Gastroesophageal sphincter (tissue), 4 donors: ENCODE data around the gene FARS2. TPM values are rescaled to one million over a fixed set of nuclear protein-coding genes. Genes with fewer than 3 reads are reported as not detected.

Source experiments
- ATAC-seq: fragments of 150-250 bp; one replicate; pipeline ENCODE4 v1.9.1; 2016; ENCODE audit warnings: mild to moderate bottlenecking, moderate library complexity
- H3K27ac ChIP-seq, 4 donors: fragments of 200-600 bp; sonication (generic) in 3 of 4; 1 replicate in 3 of 4; 2 replicates in 1 of 4; pipeline ENCODE4 v1.5.1; 2016 to 2019
- H3K27me3 ChIP-seq: fragments of 200-600 bp; sonication (generic); one replicate; pipeline ENCODE4 v1.5.1; 2019
- H3K36me3 ChIP-seq, 2 donors: fragments of 200-600 bp; sonication (generic); one replicate each; pipeline ENCODE4 v1.5.1; 2019; ENCODE audit warnings: control low read depth in 1 of 2
- H3K4me1 ChIP-seq, 3 donors: fragments of 200-600 bp; sonication (generic); 1 replicate in 2 of 3; 2 replicates in 1 of 3; pipeline ENCODE4 v1.5.1; 2016 to 2019; ENCODE audit warnings: control low read depth in 2 of 3
- H3K4me3 ChIP-seq, 2 donors: fragments of 200-600 bp; sonication (generic); one replicate each; pipeline ENCODE4 v1.5.1; 2019; ENCODE audit warnings: mild to moderate bottlenecking in 1 of 2, moderate library complexity in 1 of 2
- H3K9me3 ChIP-seq, 3 donors: fragments of 200-600 bp; sonication (generic); one replicate each; pipeline ENCODE4 v1.5.1; 2017 to 2019; ENCODE audit warnings: control low read depth in 2 of 3
- EP300 ChIP-seq: sonication (generic); formaldehyde crosslinking; IDR thresholded peaks from one replicate; pipeline ENCODE4 v1.6.1; 2017; ENCODE audit warnings: antibody characterized with exemption, mild to moderate bottlenecking
- POLR2A ChIP-seq, 2 donors: fragments of 450-650 bp; IDR thresholded peaks; one replicate each; pipeline ENCODE4 v1.6.1; 2017; ENCODE audit warnings: antibody characterized with exemption in 2 of 2, mild to moderate bottlenecking in 2 of 2, moderate library complexity in 1 of 2
- POLR2AphosphoS5 ChIP-seq: sonication (generic); formaldehyde crosslinking; IDR thresholded peaks from one replicate; pipeline ENCODE4 v1.6.1; 2017; ENCODE audit warnings: antibody characterized with exemption
- WGBS, 2 donors: methylation state at CpG; one replicate each; pipeline ENCODE4 v1.1.5; 2018; ENCODE audit warnings: low coverage in 1 of 2; 5-methylcytosine and 5-hydroxymethylcytosine counted together
- total RNA-seq, 4 donors: library from RNA; depleted of rRNA; stranded (reverse); fragments of >200 nt; gene quantifications; one replicate each; pipeline ENCODE4 v1.1.0, GENCODE V29; 2016
- TF ChIP-seq, protein P1 (sequence below), 4 experiments: fragments of 200-600 bp in 2 of 4; fragments of 450-650 bp in 2 of 4; sonication (generic) in 1 of 4; IDR thresholded peaks; one replicate each; pipeline ENCODE4 v1.5.1; 2017 to 2019; ENCODE audit warnings: antibody characterized with exemption in 4 of 4, mild to moderate bottlenecking in 2 of 4, moderate library complexity in 2 of 4

The FARS2 gene
- total RNA-seq, 4 donors from 2014 or later, result 9.8 to 16.3 (median 14.4) TPM

DNA sequence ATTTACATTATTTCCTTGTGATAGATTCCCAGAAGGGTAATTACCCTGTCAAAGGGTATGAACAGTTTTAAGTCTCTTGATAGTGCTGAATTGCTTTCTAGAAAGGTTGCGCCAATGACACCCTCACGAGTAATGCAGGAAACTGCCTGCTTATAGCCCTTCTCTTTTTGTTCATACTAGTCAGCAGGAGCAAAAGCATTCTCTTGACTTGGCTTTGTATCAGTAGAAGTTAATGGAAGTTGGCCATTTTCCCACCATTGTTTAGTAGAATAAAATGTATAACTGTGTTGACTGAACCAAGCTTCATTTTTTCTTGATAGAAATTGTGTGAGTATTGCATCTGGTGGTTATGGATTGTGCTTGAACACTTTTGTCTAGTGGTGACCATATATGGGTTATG lies 100.1 kb downstream of the FARS2 start:
- H3K27ac ChIP-seq, result no peak overlapping the region
- no peak overlapping the region for H3K4me3 ChIP-seq
- WGBS, 2 donors, result 75 to 77% methylated on average over 2 of the region's 2 CpGs
- H3K4me1 ChIP-seq, result peaks cover 0 to 5% (median 0%) of the 10 kb centered on the region in 3 donors
- H3K9me3 ChIP-seq, result no peaks in the 10 kb centered on the region
- no peak for TF ChIP-seq POLR2AphosphoS5
- H3K27me3 ChIP-seq, result no peaks in the 10 kb centered on the region
- H3K36me3 ChIP-seq, result no peaks in the 10 kb centered on the region
- ATAC-seq, result no peak

DNA sequence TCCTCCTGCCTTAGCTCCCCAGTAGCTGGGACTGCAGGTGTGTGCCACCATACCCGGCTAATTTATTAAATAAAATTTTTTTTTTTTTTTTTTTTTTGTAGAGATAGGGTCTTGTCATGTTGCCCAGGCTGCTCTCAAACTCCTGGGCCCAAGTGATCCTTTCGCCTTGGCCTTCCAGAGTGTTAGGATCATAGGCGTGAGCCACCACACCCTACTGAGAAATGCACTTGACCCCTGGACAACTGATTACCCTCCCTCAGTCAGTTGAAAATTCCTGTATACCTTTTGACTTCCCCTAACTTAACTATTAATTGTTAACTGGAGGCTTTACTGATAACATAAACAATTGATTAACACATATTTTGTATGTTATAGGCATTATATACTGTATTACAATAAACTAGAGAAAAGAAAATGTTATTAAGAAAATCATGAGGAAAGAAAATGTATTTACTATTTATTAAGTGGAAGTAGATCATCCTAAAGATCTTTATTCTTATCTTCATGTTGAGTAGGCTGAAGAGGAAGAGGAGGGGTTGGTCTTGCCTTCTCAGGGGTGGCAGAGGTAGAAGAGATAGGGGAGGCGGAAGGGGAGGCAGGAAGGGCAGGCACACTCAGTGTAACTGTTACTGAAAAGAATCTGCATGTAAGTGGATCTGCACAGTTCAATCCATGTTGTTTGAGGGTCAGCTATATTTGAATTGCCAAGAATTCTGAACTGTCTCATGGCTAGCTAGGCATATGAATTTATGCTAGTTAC lies 104.3 kb downstream of the FARS2 start:
- H3K36me3 ChIP-seq, result peaks cover 0 to 15% of the 10 kb centered on the region in 2 donors
- H3K27me3 ChIP-seq, result no peaks in the 10 kb centered on the region
- WGBS, 2 donors, result 67 to 94% methylated on average over 1 to 4 of the region's 4 CpGs
- TF ChIP-seq EP300 (no peak), POLR2A (IDR thresholded peaks at IDR 0.05) (no peak), POLR2AphosphoS5 (no peak)
- TF ChIP-seq, protein P1, sequence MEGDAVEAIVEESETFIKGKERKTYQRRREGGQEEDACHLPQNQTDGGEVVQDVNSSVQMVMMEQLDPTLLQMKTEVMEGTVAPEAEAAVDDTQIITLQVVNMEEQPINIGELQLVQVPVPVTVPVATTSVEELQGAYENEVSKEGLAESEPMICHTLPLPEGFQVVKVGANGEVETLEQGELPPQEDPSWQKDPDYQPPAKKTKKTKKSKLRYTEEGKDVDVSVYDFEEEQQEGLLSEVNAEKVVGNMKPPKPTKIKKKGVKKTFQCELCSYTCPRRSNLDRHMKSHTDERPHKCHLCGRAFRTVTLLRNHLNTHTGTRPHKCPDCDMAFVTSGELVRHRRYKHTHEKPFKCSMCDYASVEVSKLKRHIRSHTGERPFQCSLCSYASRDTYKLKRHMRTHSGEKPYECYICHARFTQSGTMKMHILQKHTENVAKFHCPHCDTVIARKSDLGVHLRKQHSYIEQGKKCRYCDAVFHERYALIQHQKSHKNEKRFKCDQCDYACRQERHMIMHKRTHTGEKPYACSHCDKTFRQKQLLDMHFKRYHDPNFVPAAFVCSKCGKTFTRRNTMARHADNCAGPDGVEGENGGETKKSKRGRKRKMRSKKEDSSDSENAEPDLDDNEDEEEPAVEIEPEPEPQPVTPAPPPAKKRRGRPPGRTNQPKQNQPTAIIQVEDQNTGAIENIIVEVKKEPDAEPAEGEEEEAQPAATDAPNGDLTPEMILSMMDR (IDR thresholded peaks at IDR 0.05), result no peak
- H3K4me1 ChIP-seq, result peaks cover 0 to 16% (median 0%) of the 10 kb centered on the region in 3 donors
- no peak overlapping the region for H3K4me3 ChIP-seq
- no peaks in the 10 kb centered on the region for H3K9me3 ChIP-seq
- no peak for ATAC-seq
- no peak overlapping the region for H3K27ac ChIP-seq

DNA sequence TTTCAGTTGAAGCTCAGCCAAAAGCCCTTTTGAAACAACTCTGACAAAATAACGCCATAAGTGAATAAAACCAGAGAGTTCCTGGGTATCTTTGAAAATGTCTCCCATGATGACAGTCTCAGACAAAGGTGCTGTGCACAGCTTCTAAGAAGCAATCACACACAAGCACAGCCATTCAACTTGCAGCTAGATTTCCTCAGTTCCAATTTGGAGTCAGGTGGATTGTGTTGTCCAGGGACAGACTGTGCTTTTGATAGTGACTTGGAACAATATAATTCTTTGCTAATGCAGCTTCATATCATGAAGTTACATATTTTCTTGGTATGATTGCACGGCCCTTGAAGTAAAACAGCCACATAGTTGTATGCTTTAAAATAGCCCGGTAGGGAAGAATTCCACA lies 105.6 kb downstream of the FARS2 start:
- ATAC-seq, result no peak
- TF ChIP-seq POLR2AphosphoS5 (no peak), POLR2A (IDR thresholded peaks at IDR 0.05) (no peak), EP300 (no peak)
- TF ChIP-seq, protein P1 (IDR thresholded peaks at IDR 0.05), result no peak
- Histone ChIP-seq H3K4me3 (no peak overlapping the region), H3K27ac (no peak overlapping the region), H3K4me1 (peaks cover 0 to 13% (median 0%) of the 10 kb centered on the region in 3 donors), H3K27me3 (no peaks in the 10 kb centered on the region), H3K9me3 (no peaks in the 10 kb centered on the region), H3K36me3 (peaks cover 0 to 15% of the 10 kb centered on the region in 2 donors)
- 41 to 68% methylated on average over 3 of the region's 3 CpGs for WGBS, 2 donors

DNA sequence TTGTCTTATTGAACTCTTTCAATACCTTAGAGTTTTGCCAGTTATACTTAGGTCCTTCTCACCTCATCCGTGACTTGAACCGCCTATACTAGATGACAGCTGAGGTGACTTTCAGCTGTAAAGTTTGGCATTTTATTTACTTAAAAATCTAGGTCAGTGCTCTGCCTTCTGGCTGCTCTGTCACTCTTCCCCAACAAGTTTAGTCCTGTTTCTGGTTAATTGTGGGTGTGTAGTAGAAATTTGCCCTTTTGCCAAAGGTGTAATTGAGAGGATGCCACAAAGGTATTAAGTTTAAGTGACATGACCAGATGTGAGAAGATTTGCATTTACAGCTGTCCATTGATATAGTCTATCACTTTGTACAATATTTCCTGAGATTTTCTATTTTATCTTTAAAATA lies 106.2 kb downstream of the FARS2 start:
- peaks cover 0 to 15% of the 10 kb centered on the region in 2 donors for H3K36me3 ChIP-seq
- H3K9me3 ChIP-seq, result no peaks in the 10 kb centered on the region
- H3K27ac ChIP-seq, result no peak overlapping the region
- H3K4me3 ChIP-seq, result no peak overlapping the region
- H3K4me1 ChIP-seq, result peaks cover 0 to 13% (median 0%) of the 10 kb centered on the region in 3 donors
- TF ChIP-seq POLR2AphosphoS5 (no peak), EP300 (no peak), POLR2A (IDR thresholded peaks at IDR 0.05) (no peak)
- TF ChIP-seq, protein P1 (IDR thresholded peaks at IDR 0.05), result no peak
- ATAC-seq, result no peak
- H3K27me3 ChIP-seq, result no peaks in the 10 kb centered on the region
- 60 to 63% methylated on average over 1 to 2 of the region's 2 CpGs for WGBS, 2 donors

DNA sequence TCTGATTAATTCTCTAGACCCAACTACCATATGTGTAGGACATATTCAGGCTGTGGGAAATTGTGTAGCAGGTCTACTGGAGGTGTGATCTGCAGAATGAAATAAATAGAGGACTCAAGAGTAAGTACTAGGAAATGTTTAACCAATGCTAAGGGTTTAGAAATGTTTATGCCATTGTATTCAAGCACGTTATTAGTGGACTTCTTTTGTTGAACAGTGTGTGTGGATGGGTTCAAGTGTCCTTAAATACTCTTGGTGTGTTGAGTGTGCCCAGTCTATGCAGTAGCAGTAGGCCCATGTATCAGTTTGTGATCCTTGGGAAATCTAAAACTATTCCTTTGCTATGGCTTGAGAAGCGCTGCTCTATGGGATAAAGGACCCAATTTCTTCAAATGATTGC lies 112.1 kb downstream of the FARS2 start:
- Histone ChIP-seq H3K36me3 (peaks cover 0 to 15% of the 10 kb centered on the region in 2 donors), H3K27me3 (no peaks in the 10 kb centered on the region), H3K4me1 (no peaks in the 10 kb centered on the region), H3K9me3 (no peaks in the 10 kb centered on the region), H3K27ac (no peak overlapping the region), H3K4me3 (no peak overlapping the region)
- 100% methylated on average over 1 to 2 of the region's 2 CpGs for WGBS, 2 donors
- ATAC-seq, result no peak
- TF ChIP-seq, protein P1 (IDR thresholded peaks at IDR 0.05), result no peak
- TF ChIP-seq EP300, result no peak
- TF ChIP-seq POLR2A (IDR thresholded peaks at IDR 0.05), result no peak
- TF ChIP-seq POLR2AphosphoS5, result no peak
